Measurements from ENCODE around the gene MAPKAP1. TPM values are rescaled to one million over a fixed set of nuclear protein-coding genes. Genes with fewer than 3 reads are reported as not detected.

MAPKAP1 gene
- total and polyA plus RNA-seq, 2 of the 13 experiments (the other 11 are each of a cell fraction or from before 2014, with no cell fraction given): 45.0 to 64.3 TPM

GRCh38 chr9:125587819-125588460 is 119.1 kb downstream of the MAPKAP1 start:
- Histone ChIP-seq H2AFZ (ENCODE audit: low read length) (no peak overlapping the region), H3K4me1 (ENCODE audit: insufficient read depth, low read length) (peaks cover 43% of the 10 kb centered on the region), H3K9ac (ENCODE audit: insufficient read depth, low read depth, low read length) (no peak overlapping the region), H3K27ac (ENCODE audit: extremely low read length, insufficient read depth, low read length) (no peak overlapping the region), H3K36me3 (replicated peaks in 1 of 2; ENCODE audit: control insufficient read depth in 1 of 2, insufficient read depth in 2 of 2, low read length in 2 of 2) (no peaks in the 10 kb centered on the region), H3K9me3 (ENCODE audit: low read length) (no peaks in the 10 kb centered on the region), H3K79me2 (ENCODE audit: insufficient read depth, low read length) (peaks cover 2% of the 10 kb centered on the region), H3K4me2 (ENCODE audit: low read depth, low read length) (no peak overlapping the region), H4K20me1 (ENCODE audit: insufficient read depth, low read length) (no peaks in the 10 kb centered on the region), H3K4me3 (replicated peaks in 1 of 3; ENCODE audit: insufficient read depth in 1 of 3, low read depth in 2 of 3, low read length in 3 of 3) (no peak overlapping the region), H3K27me3 (ENCODE audit: control insufficient read depth in 1 of 2, insufficient read depth in 2 of 2, low read length in 2 of 2) (no peaks in the 10 kb centered on the region)
- WGBS (ENCODE audit: low lambda C conversion rate): 96% methylated on average over 5 of the region's 5 CpGs
- ATAC-seq (no peak), FAIRE-seq (no peak), DNase-seq (ENCODE audit: low spot score) (no peak)
- BruUV-seq (replicated peaks): no TSS peak
- in situ Hi-C loops (cut with HindIII; ENCODE audit: extremely low pct_ligation_motif_present, low pct_unique_long_range_greater_than_20kb) (no loop called here), intact Hi-C loops (cut with micrococcal nuclease; ENCODE audit: unreplicated experiment) (no loop called here)
- POLR2A ChIA-PET: no interaction called here
- no peak for TF ChIP-seq ZBTB7A (CRISPR knock-in tag; IDR thresholded peaks at IDR 0.05)
- TF ChIP-seq SMARCE1 (IDR thresholded peaks at IDR 0.05; ENCODE audit: borderline replicate concordance): no peak
- CTCF ChIA-PET (ENCODE audit: low intra/inter-chr PET ratio, low total read pairs): no interaction called here

- no TSS peak for BruUV-seq (replicated peaks)
- FAIRE-seq: no peak
- H3K79me2 ChIP-seq (ENCODE audit: insufficient read depth, low read length): peaks cover 2% of the 10 kb centered on the region
- TF ChIP-seq HNF4A (CRISPR knock-in tag; IDR thresholded peaks at IDR 0.05) (no peak), RBM39 (IDR thresholded peaks at IDR 0.05; ENCODE audit: low read depth, low read length, poor library complexity, severe bottlenecking) (no peak), LBX2 (CRISPR knock-in tag; IDR thresholded peaks at IDR 0.05; ENCODE audit: borderline replicate concordance) (no peak), GLMP (CRISPR knock-in tag; IDR thresholded peaks at IDR 0.05; ENCODE audit: borderline replicate concordance) (no peak), CREB1 (IDR thresholded peaks at IDR 0.05) (no peak), CREB1 (CRISPR knock-in tag; IDR thresholded peaks at IDR 0.05) (no peak), AGO2 (optimal IDR thresholded peaks at IDR 0.05; ENCODE audit: low read depth, low read length) (no peak), ZNF614 (CRISPR knock-in tag; IDR thresholded peaks at IDR 0.05; ENCODE audit: borderline replicate concordance) (no peak), PATZ1 (CRISPR knock-in tag; IDR thresholded peaks at IDR 0.05) (no peak), KDM5A (IDR thresholded peaks at IDR 0.05; ENCODE audit: borderline replicate concordance, low read length) (no peak), TIGD3 (CRISPR knock-in tag; IDR thresholded peaks at IDR 0.05; ENCODE audit: borderline replicate concordance) (no peak), HMGA1 (CRISPR knock-in tag; conservative IDR thresholded peaks at IDR 0.05) (no peak)
These were observed 120.9 kb downstream of the MAPKAP1 start for GRCh38 chr9:125586172-125586511.

More at GRCh38 chr9:125586172-125586511, 120.9 kb downstream of the MAPKAP1 start:
- Histone ChIP-seq H3K4me1 (ENCODE audit: insufficient read depth, low read length) (peaks cover 34% of the 10 kb centered on the region), H3K4me3 (replicated peaks in 1 of 3; ENCODE audit: insufficient read depth in 1 of 3, low read depth in 2 of 3, low read length in 3 of 3) (no peak overlapping the region), H3K27ac (ENCODE audit: extremely low read length, insufficient read depth, low read length) (no peak overlapping the region), H3K36me3 (replicated peaks in 1 of 2; ENCODE audit: control insufficient read depth in 1 of 2, insufficient read depth in 2 of 2, low read length in 2 of 2) (no peaks in the 10 kb centered on the region), H4K20me1 (ENCODE audit: insufficient read depth, low read length) (no peaks in the 10 kb centered on the region), H2AFZ (ENCODE audit: low read length) (no peak overlapping the region), H3K4me2 (ENCODE audit: low read depth, low read length) (0 out of 2 replicates have a peak overlapping the region, but pooled peaks have one; percentile 20), H3K9ac (ENCODE audit: insufficient read depth, low read depth, low read length) (no peak overlapping the region), H3K27me3 (ENCODE audit: control insufficient read depth in 1 of 2, insufficient read depth in 2 of 2, low read length in 2 of 2) (no peaks in the 10 kb centered on the region), H3K9me3 (ENCODE audit: low read length) (no peaks in the 10 kb centered on the region)
- DNase-seq (ENCODE audit: low spot score) (no peak), ATAC-seq (no peak)
- POLR2A ChIA-PET: no interaction called here
- intact Hi-C loops (cut with micrococcal nuclease; ENCODE audit: unreplicated experiment): no loop called here
- in situ Hi-C loops (cut with HindIII; ENCODE audit: extremely low pct_ligation_motif_present, low pct_unique_long_range_greater_than_20kb): no loop called here
- WGBS (ENCODE audit: low lambda C conversion rate): 79% methylated on average over 3 of the region's 3 CpGs
- CTCF ChIA-PET (ENCODE audit: low intra/inter-chr PET ratio, low total read pairs): no interaction called here

Data from HepG2 (cell line).